ENCODE measurements around the gene MIS12. TPM values are rescaled to one million over a fixed set of nuclear protein-coding genes. Genes with fewer than 3 reads are reported as not detected.

MIS12 gene
- total RNA-seq, 1 experiment from 2014 or later: 13.6 TPM

GRCh38 chr17:5485270-5486205 is 828 bp upstream of the MIS12 start, which contains the start of gene DERL2:
Gene DERL2, minus strand, starts transcription at chr17:5486178. Its CDS starts 17 bp downstream, at chr17:5486161.
- Mint-ChIP-seq H3K9me3 (ENCODE audit: low read depth, unreplicated experiment) (peaks cover 8% of the 10 kb centered on the region), H3K36me3 (ENCODE audit: insufficient read depth, unreplicated experiment) (peaks cover 75% of the 10 kb centered on the region), H3K27ac (ENCODE audit: unreplicated experiment) (peak within 1 kb of the TSS; percentile 92), H3K27me3 (ENCODE audit: unreplicated experiment) (no peaks in the 10 kb centered on the region), H3K4me3 (ENCODE audit: low read depth, unreplicated experiment) (peak within 1 kb of the TSS; percentile 88), H3K4me1 (ENCODE audit: low read depth, unreplicated experiment) (peaks cover 7% of the 10 kb centered on the region)
- TSS peak; percentile 35 for BruUV-seq (replicated peaks)
- intact Hi-C loops (cut with micrococcal nuclease; ENCODE audit: unreplicated experiment): no loop called here
- CTCF ChIA-PET: interaction anchor here (0.6 to 0.9 kb wide), 3 partner anchors 46 to 1106 kb away, joined by 4 to 6 read pairs (median 4); partner anchors contain the start of gene C1QBP
- no peak for TF ChIP-seq CTCF (IDR thresholded peaks at IDR 0.05; ENCODE audit: unreplicated experiment)
- DNase-seq: no peak

- intact Hi-C loops (cut with micrococcal nuclease; ENCODE audit: unreplicated experiment): no loop called here
- peaks cover 8% of the 10 kb centered on the region for H3K9me3 Mint-ChIP-seq (ENCODE audit: low read depth, unreplicated experiment)
- no peak for TF ChIP-seq CTCF (IDR thresholded peaks at IDR 0.05; ENCODE audit: unreplicated experiment)
- CTCF ChIA-PET: no interaction called here
- BruUV-seq (replicated peaks): no TSS peak
- H3K4me1 Mint-ChIP-seq (ENCODE audit: low read depth, unreplicated experiment): peaks cover 7% of the 10 kb centered on the region
- H3K27me3 Mint-ChIP-seq (ENCODE audit: unreplicated experiment): no peaks in the 10 kb centered on the region
- peak overlapping the region; percentile 50 for H3K27ac Mint-ChIP-seq (ENCODE audit: unreplicated experiment)
- no peak overlapping the region for H3K4me3 Mint-ChIP-seq (ENCODE audit: low read depth, unreplicated experiment)
- H3K36me3 Mint-ChIP-seq (ENCODE audit: insufficient read depth, unreplicated experiment): peaks cover 50% of the 10 kb centered on the region
- no peak for DNase-seq
These were observed 2.4 kb downstream of the MIS12 start for GRCh38 chr17:5488752-5489151.

GRCh38 chr17:5492970-5493369 is 6.6 kb downstream of the MIS12 start:
- no peak for TF ChIP-seq CTCF (IDR thresholded peaks at IDR 0.05; ENCODE audit: unreplicated experiment)
- H3K4me3 Mint-ChIP-seq (ENCODE audit: low read depth, unreplicated experiment): no peak overlapping the region
- H3K27me3 Mint-ChIP-seq (ENCODE audit: unreplicated experiment): peaks cover 17% of the 10 kb centered on the region
- no TSS peak for BruUV-seq (replicated peaks)
- intact Hi-C loops (cut with micrococcal nuclease; ENCODE audit: unreplicated experiment): no loop called here
- DNase-seq: no peak
- peaks cover 8% of the 10 kb centered on the region for H3K9me3 Mint-ChIP-seq (ENCODE audit: low read depth, unreplicated experiment)
- CTCF ChIA-PET: no interaction called here
- no peak overlapping the region for H3K27ac Mint-ChIP-seq (ENCODE audit: unreplicated experiment)
- H3K4me1 Mint-ChIP-seq (ENCODE audit: low read depth, unreplicated experiment): peaks cover 5% of the 10 kb centered on the region
- peaks cover 19% of the 10 kb centered on the region for H3K36me3 Mint-ChIP-seq (ENCODE audit: insufficient read depth, unreplicated experiment)

GRCh38 chr17:5499476-5500231 is 13.3 kb downstream of the MIS12 start:
- peaks cover 11% of the 10 kb centered on the region for H3K36me3 Mint-ChIP-seq (ENCODE audit: insufficient read depth, unreplicated experiment)
- TF ChIP-seq CTCF (IDR thresholded peaks at IDR 0.05; ENCODE audit: unreplicated experiment): no peak
- CTCF ChIA-PET: no interaction called here
- no peaks in the 10 kb centered on the region for H3K4me1 Mint-ChIP-seq (ENCODE audit: low read depth, unreplicated experiment)
- BruUV-seq (replicated peaks): no TSS peak
- H3K27ac Mint-ChIP-seq (ENCODE audit: unreplicated experiment): no peak overlapping the region
- no peak for DNase-seq
- H3K27me3 Mint-ChIP-seq (ENCODE audit: unreplicated experiment): peaks cover 73% of the 10 kb centered on the region
- peaks cover 6% of the 10 kb centered on the region for H3K9me3 Mint-ChIP-seq (ENCODE audit: low read depth, unreplicated experiment)
- intact Hi-C loops (cut with micrococcal nuclease; ENCODE audit: unreplicated experiment): no loop called here
- no peak overlapping the region for H3K4me3 Mint-ChIP-seq (ENCODE audit: low read depth, unreplicated experiment)

Data from Calu3 (cell line).